ENCODE results near the gene HEG1.

Gene HEG1

GRCh38 chr3:125011941-125012340 lies 43.9 kb downstream of the HEG1 start:
- TF ChIP-seq CTCF (IDR thresholded peaks at IDR 0.05; ENCODE audit: low read depth, low read length): no peak
- in situ Hi-C loops (cut with HindIII; ENCODE audit: low sequenced_read_pairs): no loop called here
- DNase-seq (ENCODE audit: low read depth, low spot score): peak; percentile 84

GRCh38 chr3:125010393-125010792 lies 45.4 kb downstream of the HEG1 start:
- in situ Hi-C loops (cut with HindIII; ENCODE audit: low sequenced_read_pairs): no loop called here

More at GRCh38 chr3:125011941-125012340, 43.9 kb downstream of the HEG1 start:
- no peak overlapping the region for H3K4me3 ChIP-seq (ENCODE audit: low read depth, low read length)

GRCh38 chr3:125008766-125009165 lies 47.0 kb downstream of the HEG1 start:
- no peak overlapping the region for H3K4me3 ChIP-seq (ENCODE audit: low read depth, low read length)
- DNase-seq (ENCODE audit: low read depth, low spot score): no peak
- TF ChIP-seq CTCF (IDR thresholded peaks at IDR 0.05; ENCODE audit: low read depth, low read length): no peak
- in situ Hi-C loops (cut with HindIII; ENCODE audit: low sequenced_read_pairs): no loop called here

More at GRCh38 chr3:125010393-125010792, 45.4 kb downstream of the HEG1 start:
- no peak for TF ChIP-seq CTCF (IDR thresholded peaks at IDR 0.05; ENCODE audit: low read depth, low read length)
- H3K4me3 ChIP-seq (ENCODE audit: low read depth, low read length): no peak overlapping the region
- DNase-seq (ENCODE audit: low read depth, low spot score): no peak

GRCh38 chr3:125006291-125006731 lies 49.5 kb downstream of the HEG1 start:
- no peak overlapping the region for H3K4me3 ChIP-seq (ENCODE audit: low read depth, low read length)
- no peak for TF ChIP-seq CTCF (IDR thresholded peaks at IDR 0.05; ENCODE audit: low read depth, low read length)
- in situ Hi-C loops (cut with HindIII; ENCODE audit: low sequenced_read_pairs): no loop called here
- no peak for DNase-seq (ENCODE audit: low read depth, low spot score)

GRCh38 chr3:125005676-125006075 lies 50.1 kb downstream of the HEG1 start:
- H3K4me3 ChIP-seq (ENCODE audit: low read depth, low read length): no peak overlapping the region
- in situ Hi-C loops (cut with HindIII; ENCODE audit: low sequenced_read_pairs): no loop called here
- TF ChIP-seq CTCF (IDR thresholded peaks at IDR 0.05; ENCODE audit: low read depth, low read length): no peak
- no peak for DNase-seq (ENCODE audit: low read depth, low spot score)

- no peak for DNase-seq (ENCODE audit: low read depth, low spot score)
- in situ Hi-C loops (cut with HindIII; ENCODE audit: low sequenced_read_pairs): no loop called here
- no peak overlapping the region for H3K4me3 ChIP-seq (ENCODE audit: low read depth, low read length)
- no peak for TF ChIP-seq CTCF (IDR thresholded peaks at IDR 0.05; ENCODE audit: low read depth, low read length)
Observed at GRCh38 chr3:125005222-125005621, 50.6 kb downstream of the HEG1 start.

All from astrocyte of the spinal cord (primary cell).